ENCODE data around the gene PTMA.
A peak's percentile ranks its signal among the peaks of the same experiment; 100 is the strongest.
"Not testable (repeated sequence)": the region's sequence is repeated elsewhere in the genome, so short reads cannot be mapped to it uniquely, and the experiment has no call there.

Gene PTMA

GRCh38 chr2:231707927-231708772 is at the start of gene PTMA:
Gene PTMA, plus strand, starts transcription at chr2:231708525. Its CDS starts 182 bp downstream, at chr2:231708707.
- peak; percentile 99 to 100 for DNase-seq (ENCODE audit: low read depth in 2 of 2)

DNA sequence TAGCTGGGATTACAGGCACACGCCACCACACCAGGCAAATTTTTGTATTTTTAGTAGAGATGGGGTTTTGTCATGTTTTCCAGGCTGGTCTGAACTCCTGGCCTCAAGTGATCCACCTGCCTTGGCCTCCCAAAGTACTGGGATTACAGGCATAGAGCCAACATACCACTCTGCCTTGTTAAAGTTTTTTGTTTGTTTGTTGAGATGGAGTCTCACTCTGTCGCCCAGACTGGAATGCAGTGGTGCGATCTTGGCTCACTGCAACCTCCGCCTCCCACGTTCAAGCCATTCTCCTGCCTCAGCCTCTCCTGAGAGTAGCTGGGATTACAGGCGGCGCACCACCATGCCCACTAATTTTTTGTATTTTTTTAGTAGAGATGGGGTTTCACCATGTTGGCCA is 48.3 kb upstream of the PTMA start:
- DNase-seq (ENCODE audit: low read depth in 2 of 2): not testable (repeated sequence)

GRCh38 chr2:231660860-231661259 is 47.5 kb upstream of the PTMA start:
- DNase-seq (ENCODE audit: low read depth in 2 of 2): no peak

GRCh38 chr2:231661422-231662027 is 46.8 kb upstream of the PTMA start:
- no peak for DNase-seq (ENCODE audit: low read depth in 2 of 2)

GRCh38 chr2:231662028-231662810 is 46.1 kb upstream of the PTMA start:
- peak; percentile 91 to 94 for DNase-seq (ENCODE audit: low read depth in 2 of 2)

DNA sequence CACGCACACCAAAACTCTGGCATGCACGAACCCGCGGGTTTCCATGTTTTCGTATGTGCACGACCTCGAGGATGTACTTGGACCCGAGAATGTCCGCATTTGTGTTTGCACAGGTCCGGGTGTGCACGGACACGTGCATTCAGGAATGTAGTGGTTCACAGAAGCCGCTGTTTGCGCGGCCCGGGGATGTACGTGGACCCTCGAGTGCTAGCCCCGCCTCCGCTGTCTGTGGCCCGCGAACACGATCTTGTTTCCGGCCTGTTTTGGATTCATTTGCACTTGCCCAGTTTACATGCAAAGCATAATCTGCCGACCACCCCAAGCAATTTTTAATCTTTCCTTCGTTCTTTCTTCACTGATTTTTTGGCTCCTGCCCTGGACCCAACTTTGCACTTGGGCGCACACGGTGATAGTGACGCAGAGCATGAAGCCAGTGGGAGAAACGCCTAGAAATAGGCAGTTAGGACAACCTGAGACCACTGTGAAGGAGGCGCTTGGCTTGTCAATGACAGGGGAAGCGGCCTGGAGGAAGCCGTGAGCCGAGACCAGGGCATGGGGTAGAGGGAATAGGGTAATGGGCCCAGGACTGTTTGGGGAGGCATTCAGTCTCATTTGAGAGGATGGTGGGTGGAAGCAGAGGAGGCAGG is 45.4 kb upstream of the PTMA start:
- DNase-seq (ENCODE audit: low read depth in 2 of 2): no peak

- no peak for DNase-seq (ENCODE audit: low read depth in 2 of 2)
Measured at GRCh38 chr2:231663458-231664212, 44.7 kb upstream of the PTMA start.

- DNase-seq (ENCODE audit: low read depth in 2 of 2): no peak
Measured at GRCh38 chr2:231664727-231665126, 43.6 kb upstream of the PTMA start.

- no peak for DNase-seq (ENCODE audit: low read depth in 2 of 2)
Measured at GRCh38 chr2:231665245-231666170, 42.8 kb upstream of the PTMA start.

- DNase-seq (ENCODE audit: low read depth in 2 of 2): no peak
Measured at GRCh38 chr2:231666171-231667095, 41.9 kb upstream of the PTMA start.

DNA sequence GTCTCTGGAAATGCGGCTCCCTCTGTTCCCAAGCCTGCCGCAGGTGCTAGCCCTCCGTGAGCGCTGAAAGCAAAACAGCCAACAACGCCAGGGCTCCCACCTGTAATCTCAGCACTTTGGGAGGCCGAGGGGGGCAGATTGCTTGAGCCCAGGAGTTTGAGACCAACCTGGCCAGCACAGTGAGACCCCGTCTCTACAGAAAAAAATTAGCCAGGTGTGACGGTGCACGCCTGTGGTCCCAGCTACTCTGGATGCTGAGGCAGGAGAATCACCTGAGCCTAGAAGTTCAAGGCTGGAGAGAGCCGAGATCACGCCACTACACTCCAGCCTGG is 41.3 kb upstream of the PTMA start:
- DNase-seq (ENCODE audit: low read depth in 2 of 2): no peak

DNA sequence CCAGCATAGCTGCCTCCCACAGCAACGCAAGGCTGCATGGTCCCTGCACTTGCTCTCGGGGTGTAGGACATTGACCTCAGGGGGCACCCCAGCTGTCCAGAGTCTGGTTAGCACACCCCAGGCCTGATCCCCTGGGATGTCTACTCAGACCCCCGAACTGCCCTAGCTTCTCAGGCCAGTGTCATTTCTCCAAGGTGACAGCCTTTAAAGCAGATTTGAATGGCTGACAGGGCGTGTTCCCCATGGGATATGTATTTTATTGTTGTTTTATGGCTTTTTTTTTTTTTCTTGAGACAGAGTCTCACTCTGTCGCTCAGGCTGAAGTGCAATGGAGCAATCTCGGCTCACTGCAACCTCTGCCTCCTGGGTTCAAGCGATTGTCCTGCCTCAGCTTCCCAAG is 40.8 kb upstream of the PTMA start:
- no peak for DNase-seq (ENCODE audit: low read depth in 2 of 2)

GRCh38 chr2:231668981-231669380 is 39.3 kb upstream of the PTMA start:
- DNase-seq (ENCODE audit: low read depth in 2 of 2): no peak

GRCh38 chr2:231671270-231672050 is 36.9 kb upstream of the PTMA start:
- no peak for DNase-seq (ENCODE audit: low read depth in 2 of 2)

DNA sequence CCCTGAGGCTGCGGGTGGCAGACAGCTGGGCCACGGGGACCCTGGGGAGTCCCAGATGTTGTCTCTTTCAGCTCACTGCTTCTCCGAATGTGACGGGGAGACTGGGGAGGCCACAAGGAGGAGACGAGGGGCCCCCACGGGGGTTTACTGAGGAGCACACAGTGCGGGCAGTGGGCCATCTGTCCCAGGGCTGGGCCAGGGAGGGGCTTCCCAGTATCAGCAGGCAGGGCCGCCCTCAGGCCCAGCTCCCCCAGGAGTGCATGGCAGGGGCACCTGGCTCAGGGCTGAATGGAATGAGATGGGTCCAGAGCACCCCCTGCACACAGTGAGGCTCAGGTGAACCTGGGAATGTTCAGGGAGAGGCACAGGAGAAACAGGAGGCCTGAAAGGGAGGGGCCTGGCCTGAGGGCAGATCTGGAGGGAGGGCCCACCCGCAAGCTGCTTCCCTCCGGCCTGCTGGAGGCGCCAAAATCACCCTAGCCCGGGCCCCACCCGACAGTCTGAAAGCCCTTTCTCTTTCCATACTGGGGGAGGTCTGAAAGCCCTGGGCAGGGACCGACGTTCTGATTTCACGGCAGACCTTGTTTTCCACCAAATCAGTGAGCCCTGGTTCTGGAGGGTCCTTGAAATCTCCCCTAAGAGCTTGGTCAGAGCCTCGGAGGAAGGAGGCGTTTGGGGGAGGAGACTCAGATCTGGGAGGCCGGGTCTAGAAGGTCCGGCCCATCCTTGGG is 35.5 kb upstream of the PTMA start:
- no peak for DNase-seq (ENCODE audit: low read depth in 2 of 2)

- no peak for DNase-seq (ENCODE audit: low read depth in 2 of 2)
Measured at GRCh38 chr2:231673348-231673770, 35.0 kb upstream of the PTMA start.

- DNase-seq (ENCODE audit: low read depth in 2 of 2): peak; percentile 17 to 33
Measured at GRCh38 chr2:231674587-231675338, 33.6 kb upstream of the PTMA start.

All from stimulated activated CD8-positive, alpha-beta memory T cell treated with anti-CD3 and anti-CD28 coated beads, Interleukin-7, amount 100 ng/mL, for 4 hours (primary cell).